ENCODE data around the gene OVOL3.

- TF ChIP-seq POLR2A (IDR thresholded peaks at IDR 0.05) (no peak), CTCF (IDR thresholded peaks at IDR 0.05) (no peak)
Observed at GRCh38 chr19:36110487-36111199, at the start of gene OVOL3.
